IMR-90 (cell line): ENCODE measurements around the gene MAPK11. TPM values are rescaled to one million over a fixed set of nuclear protein-coding genes. Genes with fewer than 3 reads are reported as not detected.

ENCODE experiments used
- ATAC-seq: fragments of 200-7000 bp; cut with Tn5 transposase; 2 replicates; pipeline ENCODE4 v1.9.1; 2020; ENCODE audit warnings: low read depth, mild to moderate bottlenecking, moderate library complexity
- BruUV-seq: library from RNA; stranded (reverse); fragments of 400-500 nt; replicated peaks from 2 replicates; lab custom pipeline; 2021; lab: Mats Ljungman, UMichigan
- CTCF ChIA-PET: fragments of 300-600 bp; formaldehyde crosslinking; extraction: SDS; loops from one replicate; lab custom pipeline; 2021; ENCODE audit warnings: antibody characterized with exemption; lab: Yijun Ruan, JAX
- POLR2A ChIA-PET: fragments of 300-600 bp; sonication (Branson Sonifier 250); formaldehyde crosslinking; loops from one replicate; lab custom pipeline; 2022; ENCODE audit warnings: antibody characterized with exemption; ENCODE audit not compliant: unreplicated experiment; lab: Charles Lee
- DNase-seq: peaks from one replicate; pipeline ENCODE4 v3.0.0; 2013
- H2AFZ ChIP-seq: replicated peaks from 2 replicates; pipeline ENCODE3; 2013; ENCODE audit warnings: low read length, mild to moderate bottlenecking; ENCODE audit not compliant: poor library complexity
- H2AK5ac ChIP-seq: 2 replicates; pipeline ENCODE4 v1.6.1; 2013; ENCODE audit warnings: low read depth, low read length, inconsistent platforms
- H2AK9ac ChIP-seq: replicated peaks from 2 replicates; pipeline ENCODE3; 2013; ENCODE audit warnings: mild to moderate bottlenecking, low read depth, low read length, moderate library complexity; ENCODE audit not compliant: poor library complexity
- H2BK120ac ChIP-seq: 2 replicates; pipeline ENCODE4 v1.6.1; 2013; ENCODE audit warnings: low read depth, low read length, inconsistent platforms
- H2BK15ac ChIP-seq: 3 replicates; pipeline ENCODE4 v1.6.1; 2013; ENCODE audit warnings: low read depth, low read length, inconsistent platforms
- H2BK20ac ChIP-seq: 2 replicates; pipeline ENCODE4 v1.6.1; 2013; ENCODE audit warnings: low read depth, mild to moderate bottlenecking, inconsistent platforms, low read length, moderate library complexity
- H2BK5ac ChIP-seq: 2 replicates; pipeline ENCODE4 v1.6.1; 2013; ENCODE audit warnings: mild to moderate bottlenecking, low read depth, low read length, inconsistent platforms; ENCODE audit not compliant: poor library complexity, severe bottlenecking
- H3K14ac ChIP-seq: replicated peaks from 2 replicates; pipeline ENCODE4 v1.6.1; 2013; ENCODE audit warnings: low read depth, low read length, inconsistent platforms
- H3K18ac ChIP-seq: 2 replicates; pipeline ENCODE4 v1.6.1; 2013; ENCODE audit warnings: low read depth, low read length, control low read depth
- H3K23ac ChIP-seq: 2 replicates; pipeline ENCODE4 v1.6.1; 2013; ENCODE audit warnings: low read depth, low read length, inconsistent platforms
- H3K27ac ChIP-seq: 2 replicates; pipeline ENCODE4 v1.5.1; 2013; ENCODE audit warnings: mild to moderate bottlenecking, control low read depth, low read length; ENCODE audit not compliant: insufficient read depth
- H3K27me3 ChIP-seq: 2 replicates; pipeline ENCODE4 v1.6.1; 2013; ENCODE audit warnings: low read length; ENCODE audit not compliant: control insufficient read depth, insufficient read depth
- H3K36me3 ChIP-seq: 2 replicates; pipeline ENCODE4 v1.6.1; 2013; ENCODE audit warnings: low read length, mixed read lengths; ENCODE audit not compliant: control insufficient read depth, insufficient read depth
- H3K4ac ChIP-seq: 2 replicates; pipeline ENCODE4 v1.6.1; 2013; ENCODE audit warnings: low read depth, low read length, inconsistent platforms
- H3K4me1 ChIP-seq: 2 replicates; pipeline ENCODE4 v1.6.1; 2013; ENCODE audit warnings: low read length, mixed read lengths; ENCODE audit not compliant: control insufficient read depth, insufficient read depth
- H3K4me2 ChIP-seq: 2 replicates; pipeline ENCODE4 v1.6.1; 2013; ENCODE audit warnings: low read depth, mild to moderate bottlenecking, control low read depth, low read length, moderate library complexity
- H3K4me3 ChIP-seq: 2 replicates; pipeline ENCODE4 v1.5.1; 2013; ENCODE audit warnings: low read depth, mild to moderate bottlenecking, control low read depth, low read length, moderate library complexity; ENCODE audit not compliant: insufficient read depth
- H3K56ac ChIP-seq: 2 replicates; pipeline ENCODE4 v1.6.1; 2013; ENCODE audit warnings: low read length, inconsistent platforms; ENCODE audit not compliant: insufficient read depth; ENCODE audit errors: extremely low read depth
- H3K79me1 ChIP-seq, 2 experiments: 2 replicates each; pipeline ENCODE4 v1.6.1; 2013; ENCODE audit warnings: low read length in 2 of 2, inconsistent platforms in 1 of 2, low read depth in 1 of 2
- H3K9ac ChIP-seq: 2 replicates; pipeline ENCODE4 v1.6.1; 2013; ENCODE audit warnings: low read depth, low read length, control low read depth
- H3K9me1 ChIP-seq: 2 replicates; pipeline ENCODE4 v1.6.1; 2013; ENCODE audit warnings: low read length, inconsistent platforms; ENCODE audit not compliant: insufficient read depth
- H3K9me3 ChIP-seq: 2 replicates; pipeline ENCODE4 v1.6.1; 2013; ENCODE audit warnings: low read length; ENCODE audit not compliant: control insufficient read depth, insufficient read depth
- H4K20me1 ChIP-seq: 2 replicates; pipeline ENCODE4 v1.6.1; 2013; ENCODE audit warnings: low read length, inconsistent platforms; ENCODE audit not compliant: insufficient read depth
- H4K5ac ChIP-seq: 2 replicates; pipeline ENCODE4 v1.6.1; 2013; ENCODE audit warnings: mild to moderate bottlenecking, low read depth, low read length, control low read depth
- H4K8ac ChIP-seq, 2 experiments: 2 replicates each; pipeline ENCODE4 v1.6.1; 2013; ENCODE audit warnings: low read depth in 2 of 2, low read length in 2 of 2, control low read depth in 1 of 2, inconsistent platforms in 1 of 2
- H4K91ac ChIP-seq: 2 replicates; pipeline ENCODE4 v1.6.1; 2013; ENCODE audit warnings: low read depth, low read length, inconsistent platforms; ENCODE audit not compliant: insufficient read depth
- BHLHE40 ChIP-seq: fragments of 150-350 bp; IDR thresholded peaks from 2 replicates; pipeline ENCODE4 v1.6.1; 2016; ENCODE audit warnings: mild to moderate bottlenecking, low read depth, low read length
- CEBPB ChIP-seq: IDR thresholded peaks from 2 replicates; pipeline ENCODE4 v1.6.1; 2012; ENCODE audit warnings: low read depth, low read length, improper control_type of control experiment
- CHD1 ChIP-seq: IDR thresholded peaks from 2 replicates; pipeline ENCODE4 v1.6.1; 2012; ENCODE audit warnings: low read depth, low read length, improper control_type of control experiment
- CTCF ChIP-seq: conservative IDR thresholded peaks from 2 replicates; pipeline ENCODE4 v1.5.1; 2012; ENCODE audit warnings: mild to moderate bottlenecking, low read depth, low read length, improper control_type of control experiment
- FOS ChIP-seq: fragments of 150-350 bp; IDR thresholded peaks from 2 replicates; pipeline ENCODE4 v1.6.1; 2016; ENCODE audit warnings: low read depth, low read length
- MAFK ChIP-seq: IDR thresholded peaks from 2 replicates; pipeline ENCODE4 v1.6.1; 2012; ENCODE audit warnings: low read depth, low read length, improper control_type of control experiment
- MAZ ChIP-seq: IDR thresholded peaks from 2 replicates; pipeline ENCODE4 v1.6.1; 2012; ENCODE audit warnings: low read depth, mild to moderate bottlenecking, low read length, improper control_type of control experiment, moderate library complexity, borderline replicate concordance
- MXI1 ChIP-seq: IDR thresholded peaks from 2 replicates; pipeline ENCODE4 v1.6.1; 2012; ENCODE audit warnings: low read depth, mild to moderate bottlenecking, low read length, moderate library complexity, borderline replicate concordance
- NFE2L2 ChIP-seq: fragments of 150-350 bp; IDR thresholded peaks from 2 replicates; pipeline ENCODE4 v1.6.1; 2016; ENCODE audit warnings: low read depth, mild to moderate bottlenecking, low read length
- POLR2A ChIP-seq: IDR thresholded peaks from 2 replicates; pipeline ENCODE4 v1.6.1; 2012; ENCODE audit warnings: mild to moderate bottlenecking, low read depth, low read length
- RAD21 ChIP-seq: IDR thresholded peaks from 2 replicates; pipeline ENCODE4 v1.6.1; 2012; ENCODE audit warnings: low read length, improper control_type of control experiment
- RCOR1 ChIP-seq: IDR thresholded peaks from 2 replicates; pipeline ENCODE4 v1.6.1; 2012; ENCODE audit warnings: mild to moderate bottlenecking, low read length, improper control_type of control experiment; ENCODE audit not compliant: insufficient replicate concordance
- RFX5 ChIP-seq: IDR thresholded peaks from 2 replicates; pipeline ENCODE4 v1.8.0; 2012; ENCODE audit warnings: low read depth, mild to moderate bottlenecking, low read length, moderate library complexity
- SMC3 ChIP-seq: fragments of 150-350 bp; IDR thresholded peaks from 2 replicates; pipeline ENCODE4 v1.6.1; 2016; ENCODE audit warnings: low read depth, mild to moderate bottlenecking, antibody characterized with exemption, low read length, moderate library complexity
- USF2 ChIP-seq: fragments of 150-350 bp; IDR thresholded peaks from 2 replicates; pipeline ENCODE4 v1.6.1; 2017; ENCODE audit warnings: mild to moderate bottlenecking, antibody characterized with exemption, low read length, low read depth
- WGBS, 2 experiments: methylation state at CpG; one replicate each; pipeline versions ENCODE4 v1.1.5 to v1.1.7; 2013; ENCODE audit warnings: missing lambda C conversion rate in 2 of 2; ENCODE audit not compliant: insufficient read length in 1 of 2; ENCODE audit errors: extremely low coverage in 2 of 2; 5-methylcytosine and 5-hydroxymethylcytosine counted together
- dilution Hi-C: fragments of 300-500 bp; cut with HindIII; formaldehyde crosslinking; loops from one replicate; pipeline ENCODE4 v1.14.3; 2018; ENCODE audit warnings: low sequenced_read_pairs; ENCODE audit not compliant: unreplicated experiment
- in situ Hi-C: fragments of 300-500 bp; cut with MboI; formaldehyde crosslinking; loops from 3 replicates; pipeline ENCODE4 v1.14.3; 2019; ENCODE audit warnings: low sequenced_read_pairs, inconsistent platforms, mixed read lengths
- intact Hi-C: fragments of 100-400 bp; cut with micrococcal nuclease; formaldehyde crosslinking; loops from 2 replicates; pipeline ENCODE4 v1.10.0; 2022
- polyA plus RNA-seq, 3 experiments: library from polyadenylated mRNA; depleted of rRNA; stranded (reverse); fragments of >200 nt; gene quantifications; 2 replicates each; pipeline ENCODE4 v1.2.3, GENCODE V29; 2012; ENCODE audit warnings: low replicate concordance in 1 of 3
- total RNA-seq: library from RNA; depleted of rRNA; stranded (reverse); fragments of >200 nt; gene quantifications from 2 replicates; pipeline ENCODE4 v1.2.3, GENCODE V29; 2012

MAPK11 gene
- total and polyA plus RNA-seq, 2 of the 4 experiments (the other 2 are of a cell fraction): 8.1 to 14.4 TPM

DNA sequence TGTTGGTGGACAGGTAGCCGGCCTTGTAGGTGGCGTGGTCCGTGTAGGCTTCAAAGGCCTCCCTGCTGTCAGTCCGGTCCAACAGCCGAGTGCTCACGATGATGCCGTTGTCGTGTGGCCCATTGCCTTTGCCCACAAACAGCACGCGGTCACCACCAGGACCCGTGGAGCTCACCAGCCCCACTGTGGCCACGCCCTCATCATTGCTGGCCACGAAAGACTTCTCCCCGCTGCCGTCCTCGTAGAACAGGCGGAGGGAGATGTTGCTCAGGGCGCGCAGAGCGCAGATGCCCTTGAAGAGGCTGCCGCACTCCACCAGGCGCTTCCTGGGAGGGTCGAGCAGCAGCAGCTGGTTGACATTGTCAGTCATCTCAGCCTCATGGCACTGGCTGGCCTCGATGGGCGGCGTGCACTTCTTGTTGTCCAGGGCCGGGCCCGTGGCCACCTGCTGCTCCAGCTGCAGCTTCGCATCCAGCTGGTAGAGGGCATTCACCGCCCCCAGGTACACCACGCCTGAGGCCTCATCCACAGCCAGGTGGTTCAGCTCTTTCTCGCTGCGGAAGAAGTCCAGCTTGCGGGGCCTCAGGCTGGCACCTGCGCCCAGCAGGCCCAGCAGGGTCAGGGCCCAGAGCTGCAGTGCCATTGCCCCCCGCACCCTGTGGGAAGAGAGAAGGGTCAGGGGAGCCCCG, 19.9 kb upstream of the MAPK11 start:
- Histone ChIP-seq H3K18ac (no peak overlapping the region), H2BK15ac (no peak overlapping the region), H2BK120ac (no peak overlapping the region), H3K9me1 (peaks cover 3% of the 10 kb centered on the region), H3K9ac (no peak overlapping the region), H4K5ac (no peak overlapping the region), H3K36me3 (peaks cover 56% of the 10 kb centered on the region), H3K9me3 (no peaks in the 10 kb centered on the region), H2BK20ac (no peak overlapping the region), H2AFZ (peak overlapping the region; percentile 43), H3K14ac (no peak overlapping the region), H3K4me1 (peaks cover 22% of the 10 kb centered on the region), H2AK5ac (peak overlapping the region; percentile 16; the same call in 1 of the 2 replicates), H4K8ac (no peak overlapping the region), H3K27me3 (no peaks in the 10 kb centered on the region), H4K20me1 (peaks cover 86% of the 10 kb centered on the region), H3K4me2 (no peak overlapping the region), H3K56ac (no peak overlapping the region), H2AK9ac (peak overlapping the region; percentile 76), H3K79me1 (peaks cover 9 to 62% of the 10 kb centered on the region in 2 experiments; a peak in 3 of 4 replicates), H3K4me3 (no peak overlapping the region), H4K91ac (no peak overlapping the region), H3K23ac (no peak overlapping the region), H3K4ac (no peak overlapping the region), H3K27ac (no peak overlapping the region), H2BK5ac (no peak overlapping the region)
- ChIA-PET CTCF (no interaction called here), POLR2A (interaction anchor here (1.0 kb wide), 1 partner anchor 9 kb away, joined by 3 read pairs; no protein-coding TSS in a partner anchor)
- in situ Hi-C loops: no loop called here
- dilution Hi-C loops: no loop called here
- no peak for DNase-seq
- BruUV-seq: TSS peak; percentile 91
- intact Hi-C loops: loop anchor here (5.0 kb wide), 1 partner anchor 37 kb away; the partner anchor contains the start of gene DENND6B
- WGBS, 2 experiments: 89% methylated on average over 27 of the region's 37 CpGs; no CpG with 5 or more reads in 1 of the 2 experiments
- no peak for ATAC-seq
- no peak for TF ChIP-seq MAZ
- no peak for TF ChIP-seq POLR2A
- no peak for TF ChIP-seq CTCF
- TF ChIP-seq CHD1: no peak
- TF ChIP-seq FOS: no peak
- TF ChIP-seq RFX5: no peak
- no peak for TF ChIP-seq MXI1
- TF ChIP-seq USF2: no peak
- TF ChIP-seq BHLHE40: no peak
- TF ChIP-seq RCOR1: no peak
- TF ChIP-seq RAD21: no peak
- no peak for TF ChIP-seq NFE2L2
- TF ChIP-seq MAFK: no peak
- no peak for TF ChIP-seq SMC3
- no peak for TF ChIP-seq CEBPB
